SK-N-SH (cell line): ENCODE results near the gene EFCAB6. TPM values are rescaled to one million over a fixed set of nuclear protein-coding genes. Genes with fewer than 3 reads are reported as not detected.

ENCODE experiments used
- CTCF ChIA-PET: fragments of 300-600, 350-600 bp; formaldehyde crosslinking; extraction: SDS; loops from one replicate; lab custom pipeline; 2021; lab: Yijun Ruan, JAX
- POLR2A ChIA-PET: fragments of 350-600 bp; sonication (Branson Sonifier 250); formaldehyde crosslinking; extraction: SDS; loops from one replicate; lab custom pipeline; 2020; ENCODE audit warnings: antibody characterized with exemption, inconsistent platforms; lab: Yijun Ruan, JAX
- DNase-seq: peaks from one replicate; pipeline ENCODE4 v3.0.0; 2012
- H2AFZ ChIP-seq: fragments of 200-600 bp; sonication (generic); 2 replicates; pipeline ENCODE4 v1.8.1; 2016; ENCODE audit warnings: antibody characterized with exemption, mild to moderate bottlenecking, low read depth
- H3F3A ChIP-seq: fragments of 200-600 bp; sonication (generic); replicated peaks from 2 replicates; pipeline ENCODE3; 2016; ENCODE audit warnings: antibody characterized with exemption, mild to moderate bottlenecking; ENCODE audit not compliant: insufficient read depth
- H3K27ac ChIP-seq, 2 experiments: fragments of 200-500 bp in 1 of 2; fragments of 200-600 bp in 1 of 2; sonication (Bioruptor generic) in 1 of 2; sonication (generic), shearing (Covaris generic) in 1 of 2; 2 replicates each; pipeline versions ENCODE4 v1.5.1 to v1.6.1; 2014 to 2016; ENCODE audit warnings: low read depth in 2 of 2, inconsistent platforms in 1 of 2, low read length in 1 of 2, mild to moderate bottlenecking in 1 of 2, mixed read lengths in 1 of 2
- H3K27me3 ChIP-seq: fragments of 200-600 bp; sonication (generic), shearing (Covaris generic); 2 replicates; pipeline ENCODE4 v1.6.1; 2016; ENCODE audit warnings: mixed run types; ENCODE audit not compliant: insufficient read depth
- H3K36me3 ChIP-seq, 2 experiments: fragments of 200-500 bp in 1 of 2; fragments of 200-600 bp in 1 of 2; sonication (Bioruptor generic) in 1 of 2; sonication (generic) in 1 of 2; replicated peaks in 1 of 2; 2 replicates each; pipeline versions ENCODE3 to v1.5.1; 2014 to 2016; ENCODE audit warnings: low read length in 1 of 2, mild to moderate bottlenecking in 1 of 2; ENCODE audit not compliant: insufficient read depth in 2 of 2, control insufficient read depth in 1 of 2
- H3K4me1 ChIP-seq, 2 experiments: fragments of 200-500 bp in 1 of 2; fragments of 200-600 bp in 1 of 2; sonication (Bioruptor generic) in 1 of 2; sonication (generic), shearing (Covaris generic) in 1 of 2; 2 replicates each; pipeline versions ENCODE4 v1.5.1 to v1.6.1; 2014 to 2016; ENCODE audit warnings: low read depth in 1 of 2, low read length in 1 of 2, mixed run types in 1 of 2; ENCODE audit not compliant: insufficient read depth in 2 of 2, control insufficient read depth in 1 of 2
- H3K4me2 ChIP-seq: fragments of 200-600 bp; sonication (generic), shearing (Covaris generic); 2 replicates; pipeline ENCODE4 v1.6.1; 2017; ENCODE audit warnings: mixed run types
- H3K4me3 ChIP-seq, 2 experiments: fragments of 200-500 bp in 1 of 2; fragments of 200-600 bp in 1 of 2; sonication (Bioruptor generic) in 1 of 2; sonication (generic), shearing (Covaris generic) in 1 of 2; 2 replicates each; pipeline versions ENCODE4 v1.5.1 to v1.8.1; 2014 to 2016; ENCODE audit warnings: low read depth in 2 of 2, inconsistent platforms in 1 of 2, low read length in 1 of 2, mild to moderate bottlenecking in 1 of 2, mixed read lengths in 1 of 2, moderate library complexity in 1 of 2
- H3K79me2 ChIP-seq: fragments of 200-600 bp; sonication (generic); 2 replicates; pipeline ENCODE4 v1.8.1; 2017; ENCODE audit warnings: mild to moderate bottlenecking; ENCODE audit not compliant: insufficient read depth
- H3K9ac ChIP-seq: fragments of 200-600 bp; sonication (generic); 2 replicates; pipeline ENCODE4 v1.6.1; 2017; ENCODE audit warnings: mixed run types
- H3K9me2 ChIP-seq: fragments of 200-600 bp; sonication (generic); 2 replicates; pipeline ENCODE4 v1.6.1; 2017; ENCODE audit warnings: mixed run types
- H3K9me3 ChIP-seq: fragments of 200-600 bp; sonication (generic); 2 replicates; pipeline ENCODE4 v1.6.1; 2017; ENCODE audit warnings: mixed run types, mild to moderate bottlenecking, moderate library complexity
- H4K20me1 ChIP-seq: fragments of 200-600 bp; sonication (generic); 2 replicates; pipeline ENCODE4 v1.6.1; 2017; ENCODE audit warnings: mild to moderate bottlenecking, mixed run types; ENCODE audit not compliant: insufficient read depth
- CTCF ChIP-seq: fragments of 200-600 bp; sonication (generic); IDR thresholded peaks from 2 replicates; pipeline ENCODE4 v1.6.1; 2017; ENCODE audit warnings: antibody characterized with exemption, mild to moderate bottlenecking, moderate library complexity
- FOXJ3 ChIP-seq: sonication (generic); formaldehyde crosslinking; IDR thresholded peaks from 2 replicates; pipeline ENCODE4 v1.5.1; 2020; ENCODE audit warnings: mild to moderate bottlenecking, missing genetic modification reagents
- FOXM1 ChIP-seq: IDR thresholded peaks from 2 replicates; pipeline ENCODE4 v1.4.0; 2012; ENCODE audit warnings: low read depth, mild to moderate bottlenecking
- GABPA ChIP-seq: IDR thresholded peaks from 2 replicates; pipeline ENCODE4 v1.4.0; 2012; ENCODE audit warnings: low read depth, mild to moderate bottlenecking
- MEF2A ChIP-seq: IDR thresholded peaks from 2 replicates; pipeline ENCODE4 v1.4.0; 2012; ENCODE audit warnings: low read depth, borderline replicate concordance
- NRF1 ChIP-seq: IDR thresholded peaks from 2 replicates; pipeline ENCODE4 v1.6.1; 2012; ENCODE audit warnings: low read depth, mild to moderate bottlenecking, low read length
- PBX3 ChIP-seq: IDR thresholded peaks from 2 replicates; pipeline ENCODE4; 2012
- POLR2AphosphoS5 ChIP-seq: IDR thresholded peaks from 2 replicates; pipeline ENCODE4 v1.6.1; 2012; ENCODE audit warnings: low read depth, low read length
- REST ChIP-seq: IDR thresholded peaks from 2 replicates; pipeline ENCODE4 v1.6.1; 2012; ENCODE audit warnings: mild to moderate bottlenecking, low read depth, low read length, moderate library complexity
- RFX5 ChIP-seq: IDR thresholded peaks from 2 replicates; pipeline ENCODE4 v1.6.1; 2012; ENCODE audit warnings: mild to moderate bottlenecking, improper control_type of control experiment, low read length
- RXRA ChIP-seq: IDR thresholded peaks from 2 replicates; pipeline ENCODE4 v1.4.0; 2012; ENCODE audit warnings: low read depth, mild to moderate bottlenecking, borderline replicate concordance
- SIN3A ChIP-seq: IDR thresholded peaks from 2 replicates; pipeline ENCODE4 v1.6.1; 2012; ENCODE audit warnings: low read depth, mild to moderate bottlenecking, low read length, moderate library complexity, borderline replicate concordance
- SMC3 ChIP-seq: IDR thresholded peaks from 2 replicates; pipeline ENCODE4 v1.6.1; 2012; ENCODE audit warnings: low read depth, low read length, improper control_type of control experiment
- TAF1 ChIP-seq: IDR thresholded peaks from 2 replicates; pipeline ENCODE4 v1.6.1; 2012; ENCODE audit warnings: low read depth, mild to moderate bottlenecking, low read length, moderate library complexity, borderline replicate concordance
- TCF12 ChIP-seq: IDR thresholded peaks from 2 replicates; pipeline ENCODE4 v1.4.0; 2012
- TEAD4 ChIP-seq: IDR thresholded peaks from 2 replicates; pipeline ENCODE4 v1.4.0; 2012; ENCODE audit warnings: mild to moderate bottlenecking, borderline replicate concordance; ENCODE audit not compliant: insufficient read depth
- USF1 ChIP-seq: IDR thresholded peaks from 2 replicates; pipeline ENCODE4 v1.4.0; 2012; ENCODE audit warnings: low read depth, borderline replicate concordance
- ZBTB33 ChIP-seq: IDR thresholded peaks from 2 replicates; pipeline ENCODE4 v1.4.0; 2012; ENCODE audit warnings: low read depth, borderline replicate concordance
- WGBS: methylation state at CpG from one replicate; pipeline ENCODE4 v1.1.6; 2017; ENCODE audit warnings: low lambda C conversion rate; 5-methylcytosine and 5-hydroxymethylcytosine counted together
- polyA plus RNA-seq, 3 experiments: library from polyadenylated mRNA; depleted of rRNA; stranded (reverse); fragments of >200 nt; gene quantifications; 2 replicates each; pipeline ENCODE4 v1.2.3, GENCODE V29; 2012

Gene EFCAB6
- polyA plus RNA-seq, 1 of the 3 experiments (the other 2 are of a cell fraction), result 0.46 TPM

- TF ChIP-seq ZBTB33 (no peak), GABPA (no peak)
Measured at GRCh38 chr22:43681731-43682360, 130.3 kb downstream of the EFCAB6 start (continued).

- ChIA-PET POLR2A (no interaction called here), CTCF (no interaction called here)
- no peak for DNase-seq
- no peaks in the 10 kb centered on the region for H3K9me2 ChIP-seq
- H3K4me2 ChIP-seq, result no peak overlapping the region
- H3K27me3 ChIP-seq, result no peaks in the 10 kb centered on the region
- H3K79me2 ChIP-seq, result no peaks in the 10 kb centered on the region
- no peaks in the 10 kb centered on the region for H3K9me3 ChIP-seq
- TF ChIP-seq TEAD4 (no peak), TCF12 (no peak), REST (no peak), POLR2AphosphoS5 (no peak), GABPA (no peak), MEF2A (no peak), USF1 (no peak), FOXM1 (no peak), RXRA (no peak), CTCF (no peak), SIN3A (no peak), TAF1 (no peak), PBX3 (no peak), FOXJ3 (CRISPR knock-in tag) (no peak), NRF1 (no peak), RFX5 (no peak), SMC3 (no peak)
- no peaks in the 10 kb centered on the region for H3K36me3 ChIP-seq
- 80% methylated on average over 2 of the region's 7 CpGs for WGBS
- no peak overlapping the region for H3K4me3 ChIP-seq
- H3K4me1 ChIP-seq, result no peaks in the 10 kb centered on the region
- no peaks in the 10 kb centered on the region for H4K20me1 ChIP-seq
- H3K9ac ChIP-seq, result no peak overlapping the region
- no peaks in the 10 kb centered on the region for H3F3A ChIP-seq
- no peak overlapping the region for H3K27ac ChIP-seq
- no peak overlapping the region for H2AFZ ChIP-seq
Measured at GRCh38 chr22:43670513-43670912, 141.6 kb downstream of the EFCAB6 start.
